Measurements from ENCODE around the gene LRRC2. TPM values are rescaled to one million over a fixed set of nuclear protein-coding genes. Genes with fewer than 3 reads are reported as not detected.

Gene LRRC2
- total RNA-seq, 2 donors from 2014 or later, result 7.0 to 29.7 TPM

DNA sequence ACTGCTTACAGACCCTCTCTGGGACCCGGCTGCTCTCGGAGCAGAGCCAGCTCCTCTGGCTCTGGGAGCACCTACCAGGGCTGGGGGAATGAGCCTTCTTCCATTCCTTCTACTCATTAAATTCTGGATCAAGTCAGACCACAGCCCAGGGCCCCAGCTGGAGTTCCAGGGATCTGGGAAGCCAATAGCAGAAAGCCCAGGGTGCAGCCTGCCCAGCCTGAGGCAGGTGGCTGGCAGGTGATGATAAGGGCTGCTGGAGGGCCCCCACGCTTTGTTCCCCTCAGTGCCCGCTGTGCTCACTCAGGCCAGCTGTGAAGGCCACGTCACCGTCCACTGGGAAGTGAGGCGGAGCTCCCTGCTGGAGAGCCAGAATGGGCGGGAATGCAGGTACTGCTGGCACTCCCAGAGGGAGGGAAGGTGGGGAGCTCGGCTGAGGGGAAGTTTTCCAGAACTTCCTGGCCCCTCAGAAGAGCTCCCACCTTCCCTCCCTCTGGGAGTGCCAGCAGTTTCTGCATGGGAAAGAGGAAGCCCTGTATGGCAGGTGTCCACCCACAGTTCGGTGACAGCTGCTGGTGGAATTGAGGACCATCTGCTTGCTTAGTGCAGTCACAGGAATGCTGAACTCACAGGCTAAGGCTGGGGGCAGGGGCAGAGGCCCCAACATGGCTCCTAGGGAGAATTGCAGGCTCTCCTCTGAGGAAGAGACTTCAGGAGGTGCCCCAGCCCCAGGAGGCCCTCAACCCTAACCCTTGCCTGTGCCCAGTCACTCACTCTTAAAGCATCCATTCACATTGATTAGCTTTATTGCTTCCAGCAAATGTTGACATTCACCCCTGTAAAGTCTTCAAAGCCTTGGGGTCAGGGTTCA is 81.0 kb downstream of the LRRC2 start:
- Histone ChIP-seq H3K27ac (no peak overlapping the region), H3K4me3 (no peak overlapping the region), H3K36me3 (no peaks in the 10 kb centered on the region), H3K9me3 (no peaks in the 10 kb centered on the region), H3K4me1 (peaks cover 0 to 8% of the 10 kb centered on the region in 2 donors), H3K27me3 (no peaks in the 10 kb centered on the region)
- DNase-seq (ENCODE audit: low spot score), result no peak
- TF ChIP-seq, protein P1, sequence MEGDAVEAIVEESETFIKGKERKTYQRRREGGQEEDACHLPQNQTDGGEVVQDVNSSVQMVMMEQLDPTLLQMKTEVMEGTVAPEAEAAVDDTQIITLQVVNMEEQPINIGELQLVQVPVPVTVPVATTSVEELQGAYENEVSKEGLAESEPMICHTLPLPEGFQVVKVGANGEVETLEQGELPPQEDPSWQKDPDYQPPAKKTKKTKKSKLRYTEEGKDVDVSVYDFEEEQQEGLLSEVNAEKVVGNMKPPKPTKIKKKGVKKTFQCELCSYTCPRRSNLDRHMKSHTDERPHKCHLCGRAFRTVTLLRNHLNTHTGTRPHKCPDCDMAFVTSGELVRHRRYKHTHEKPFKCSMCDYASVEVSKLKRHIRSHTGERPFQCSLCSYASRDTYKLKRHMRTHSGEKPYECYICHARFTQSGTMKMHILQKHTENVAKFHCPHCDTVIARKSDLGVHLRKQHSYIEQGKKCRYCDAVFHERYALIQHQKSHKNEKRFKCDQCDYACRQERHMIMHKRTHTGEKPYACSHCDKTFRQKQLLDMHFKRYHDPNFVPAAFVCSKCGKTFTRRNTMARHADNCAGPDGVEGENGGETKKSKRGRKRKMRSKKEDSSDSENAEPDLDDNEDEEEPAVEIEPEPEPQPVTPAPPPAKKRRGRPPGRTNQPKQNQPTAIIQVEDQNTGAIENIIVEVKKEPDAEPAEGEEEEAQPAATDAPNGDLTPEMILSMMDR (IDR thresholded peaks at IDR 0.05), result no peak

DNA sequence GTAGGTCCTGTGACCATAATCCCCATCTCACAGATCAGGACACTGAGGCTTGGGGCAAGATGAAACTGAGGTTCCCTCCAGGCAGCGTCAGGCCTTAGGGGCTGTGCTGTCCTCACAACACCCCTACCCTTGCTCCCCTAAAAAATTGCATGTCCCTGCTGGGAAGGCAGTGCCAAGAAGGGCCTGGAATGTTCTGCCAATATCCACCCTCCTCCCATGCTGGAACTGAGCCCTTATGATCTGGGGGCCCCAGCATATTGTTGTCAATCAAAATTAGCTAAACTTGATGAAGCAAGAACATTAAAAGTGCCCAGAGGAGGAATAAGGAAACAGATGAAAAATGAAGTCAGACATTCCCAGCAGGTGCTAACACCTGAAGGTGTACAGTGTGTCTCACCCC is 81.7 kb downstream of the LRRC2 start:
- TF ChIP-seq, protein P1 (IDR thresholded peaks at IDR 0.05), result no peak
- H3K36me3 ChIP-seq, result no peaks in the 10 kb centered on the region
- H3K27ac ChIP-seq, result no peak overlapping the region
- no peak overlapping the region for H3K4me3 ChIP-seq
- peaks cover 0 to 8% of the 10 kb centered on the region in 2 donors for H3K4me1 ChIP-seq
- H3K27me3 ChIP-seq, result no peaks in the 10 kb centered on the region
- no peaks in the 10 kb centered on the region for H3K9me3 ChIP-seq
- peak; percentile 16 for DNase-seq (ENCODE audit: low spot score)

DNA sequence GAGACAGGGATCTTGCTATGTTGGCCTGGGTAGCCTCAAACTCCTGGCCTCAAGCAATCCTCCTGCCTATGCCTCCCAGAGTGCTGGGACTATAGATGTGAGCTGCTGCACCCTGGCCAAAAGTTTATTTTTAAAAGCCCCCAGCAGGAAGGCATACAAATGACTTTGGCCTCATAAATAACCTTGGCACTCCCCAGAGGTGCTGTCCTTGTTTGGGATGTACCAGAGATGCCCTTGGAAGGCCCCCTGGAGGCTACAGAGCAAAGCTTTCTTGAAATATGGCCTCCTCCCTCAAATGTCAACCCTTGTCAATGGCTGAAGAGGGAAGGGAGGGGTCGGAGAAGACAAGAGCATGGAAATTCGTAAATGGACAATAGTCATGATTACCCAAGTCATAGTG is 82.3 kb downstream of the LRRC2 start:
- no peak for DNase-seq (ENCODE audit: low spot score)
- Histone ChIP-seq H3K4me3 (no peak overlapping the region), H3K9me3 (no peaks in the 10 kb centered on the region), H3K27ac (no peak overlapping the region), H3K4me1 (peaks cover 0 to 5% of the 10 kb centered on the region in 2 donors), H3K36me3 (no peaks in the 10 kb centered on the region), H3K27me3 (no peaks in the 10 kb centered on the region)
- TF ChIP-seq, protein P1 (IDR thresholded peaks at IDR 0.05), result no peak

DNA sequence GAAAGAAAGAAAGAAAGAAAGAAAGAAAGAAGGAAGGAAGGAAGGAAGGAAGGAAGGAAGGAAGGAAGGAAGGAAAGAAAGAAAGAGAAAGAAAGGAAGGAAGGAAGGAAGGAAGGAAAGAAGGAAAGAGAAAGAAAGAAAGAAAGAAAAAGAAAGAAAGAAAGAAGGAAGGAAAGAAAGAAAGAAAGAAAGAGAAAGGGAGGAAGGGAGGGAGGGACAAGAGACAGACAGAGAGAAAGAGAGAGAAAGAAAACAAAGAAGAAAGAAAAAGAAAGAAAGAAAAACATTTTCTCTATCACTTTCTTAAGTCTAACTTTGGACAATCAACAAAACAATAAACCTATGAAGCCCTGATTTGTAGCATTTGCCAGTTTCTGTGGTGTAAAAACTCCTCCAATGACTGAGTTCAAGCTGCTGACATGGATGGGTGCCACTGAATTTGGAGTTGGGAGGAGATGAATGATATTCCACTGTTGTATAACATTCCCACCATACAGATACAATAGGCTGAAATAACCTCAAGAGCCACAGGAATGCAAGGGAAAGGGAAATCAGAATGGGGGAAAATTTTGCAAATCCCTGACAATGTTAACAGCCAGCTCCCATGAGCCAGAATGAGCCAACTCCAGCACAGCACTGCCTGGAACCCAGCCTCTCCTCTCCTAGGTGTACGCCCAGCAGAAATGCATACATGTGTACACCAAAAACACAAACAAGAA is 83.3 kb downstream of the LRRC2 start:
- TF ChIP-seq, protein P1 (IDR thresholded peaks at IDR 0.05), result no peak
- Histone ChIP-seq H3K36me3 (no peaks in the 10 kb centered on the region), H3K27me3 (no peaks in the 10 kb centered on the region), H3K9me3 (no peaks in the 10 kb centered on the region), H3K4me3 (no peak overlapping the region), H3K4me1 (no peaks in the 10 kb centered on the region), H3K27ac (no peak overlapping the region)
- no peak for DNase-seq (ENCODE audit: low spot score)

DNA sequence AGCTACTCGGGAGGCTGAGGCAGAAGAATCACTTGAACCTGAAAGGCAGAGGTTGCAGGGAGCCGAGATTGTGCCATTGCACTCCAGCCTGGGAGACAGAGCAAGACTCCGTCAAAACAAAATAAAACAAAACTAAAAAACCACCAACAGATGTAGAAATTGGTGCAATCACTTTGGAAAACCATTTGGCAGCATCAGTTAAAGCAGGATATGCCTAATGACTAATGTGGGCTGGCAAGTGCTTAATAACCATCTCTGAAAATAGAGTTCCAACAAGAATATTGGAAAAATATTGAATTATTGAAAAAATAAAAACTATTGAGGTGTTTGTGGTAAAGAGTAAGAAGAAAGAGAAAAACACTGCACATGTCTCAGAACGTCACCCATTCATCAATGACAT is 84.5 kb downstream of the LRRC2 start:
- no peaks in the 10 kb centered on the region for H3K27me3 ChIP-seq
- TF ChIP-seq, protein P1 (IDR thresholded peaks at IDR 0.05), result no peak
- H3K9me3 ChIP-seq, result no peaks in the 10 kb centered on the region

More for the DNA sequence above, 84.5 kb downstream of the LRRC2 start:
- Histone ChIP-seq H3K27ac (no peak overlapping the region), H3K36me3 (no peaks in the 10 kb centered on the region), H3K4me3 (no peak overlapping the region), H3K4me1 (no peaks in the 10 kb centered on the region)
- DNase-seq (ENCODE audit: low spot score), result no peak
